NCI-H2081 (cell line): ENCODE measurements around the gene KDM2B.
A peak's percentile ranks its signal among the peaks of the same experiment; 100 is the strongest.

Experiments used
- DNase-seq, 2 experiments: peaks; one replicate each; lab custom pipeline; 2025; lab: John Stamatoyannopoulos, UW

KDM2B gene

GRCh38 chr12:121580959-121581685 lies at the start of gene KDM2B:
TSS of gene KDM2B (minus strand) at chr12:121581023. CDS start at chr12:121580911, 112 bp downstream.
- peak; percentile 24 to 45 for DNase-seq

GRCh38 chr12:121628536-121628935 lies 47.7 kb upstream of the KDM2B start:
- no peak for DNase-seq

- no peak for DNase-seq
Observed at GRCh38 chr12:121628037-121628436, 47.2 kb upstream of the KDM2B start.

- DNase-seq: peak; percentile 32 to 34
Observed at GRCh38 chr12:121626853-121627640, 46.2 kb upstream of the KDM2B start.

- DNase-seq: peak; percentile 95
Observed at GRCh38 chr12:121626087-121626852, 45.4 kb upstream of the KDM2B start, which contains the start of gene ORAI1. TSS of gene ORAI1 (plus strand) at chr12:121626530.

- DNase-seq: no peak
Observed at GRCh38 chr12:121620333-121620891, 39.6 kb upstream of the KDM2B start.

GRCh38 chr12:121618659-121619233 lies 37.9 kb upstream of the KDM2B start:
- no peak for DNase-seq

GRCh38 chr12:121614872-121615467 lies 34.1 kb upstream of the KDM2B start:
- DNase-seq: no peak

GRCh38 chr12:121613462-121613861 lies 32.6 kb upstream of the KDM2B start:
- DNase-seq: no peak

GRCh38 chr12:121611306-121611705 lies 30.5 kb upstream of the KDM2B start:
- DNase-seq: no peak

- no peak for DNase-seq
Observed at GRCh38 chr12:121610239-121611149, 29.7 kb upstream of the KDM2B start.

- no peak for DNase-seq
Observed at GRCh38 chr12:121608301-121608700, 27.5 kb upstream of the KDM2B start.

GRCh38 chr12:121603581-121603980 lies 22.8 kb upstream of the KDM2B start:
- no peak for DNase-seq

GRCh38 chr12:121602766-121603165 lies 21.9 kb upstream of the KDM2B start:
- no peak for DNase-seq

- DNase-seq: no peak
Observed at GRCh38 chr12:121600702-121601336, 20.0 kb upstream of the KDM2B start.

- no peak for DNase-seq
Observed at GRCh38 chr12:121596526-121596925, 15.7 kb upstream of the KDM2B start.

GRCh38 chr12:121595520-121595919 lies 14.7 kb upstream of the KDM2B start:
- no peak for DNase-seq

GRCh38 chr12:121592320-121592719 lies 11.5 kb upstream of the KDM2B start:
- no peak for DNase-seq

GRCh38 chr12:121590476-121591143 lies 9.8 kb upstream of the KDM2B start:
- DNase-seq: no peak
